Stimulated activated CD8-positive, alpha-beta memory T cell treated with anti-CD3 and anti-CD28 coated beads, Interleukin-4, amount 100 ng/mL, for 24 hours (primary cell): ENCODE results near the gene TDRD9.
A peak's percentile ranks its signal among the peaks of the same experiment; 100 is the strongest.

Source experiments
- DNase-seq: peaks from one replicate; pipeline ENCODE4 v3.0.0-alpha.2; 2020; ENCODE audit warnings: low read depth

The TDRD9 gene

GRCh38 chr14:104066719-104067295, 138.6 kb downstream of the TDRD9 start:
- no peak for DNase-seq

GRCh38 chr14:104069541-104069940, 141.3 kb downstream of the TDRD9 start:
- no peak for DNase-seq

- no peak for DNase-seq
Measured at GRCh38 chr14:104072586-104072985, 144.3 kb downstream of the TDRD9 start.

DNA sequence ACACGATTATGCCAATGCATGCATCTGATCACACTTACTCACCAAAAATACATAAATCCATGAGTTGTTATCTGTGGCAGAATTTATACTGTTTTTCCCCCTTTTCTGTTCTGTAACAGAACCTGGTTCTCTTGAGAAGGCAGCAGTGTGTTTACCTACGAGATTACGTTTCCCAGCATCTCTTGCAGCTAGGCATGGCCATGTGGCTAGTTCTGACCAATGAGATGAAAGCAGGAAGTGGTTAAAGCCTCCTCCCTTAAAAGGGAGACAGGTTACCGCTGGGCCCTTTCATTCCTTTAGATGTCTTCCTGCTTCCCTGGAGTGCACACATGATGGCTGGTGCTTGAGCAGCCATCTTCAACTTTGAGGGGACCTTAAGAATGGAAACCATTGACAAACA, 145.5 kb downstream of the TDRD9 start:
- DNase-seq: no peak

DNA sequence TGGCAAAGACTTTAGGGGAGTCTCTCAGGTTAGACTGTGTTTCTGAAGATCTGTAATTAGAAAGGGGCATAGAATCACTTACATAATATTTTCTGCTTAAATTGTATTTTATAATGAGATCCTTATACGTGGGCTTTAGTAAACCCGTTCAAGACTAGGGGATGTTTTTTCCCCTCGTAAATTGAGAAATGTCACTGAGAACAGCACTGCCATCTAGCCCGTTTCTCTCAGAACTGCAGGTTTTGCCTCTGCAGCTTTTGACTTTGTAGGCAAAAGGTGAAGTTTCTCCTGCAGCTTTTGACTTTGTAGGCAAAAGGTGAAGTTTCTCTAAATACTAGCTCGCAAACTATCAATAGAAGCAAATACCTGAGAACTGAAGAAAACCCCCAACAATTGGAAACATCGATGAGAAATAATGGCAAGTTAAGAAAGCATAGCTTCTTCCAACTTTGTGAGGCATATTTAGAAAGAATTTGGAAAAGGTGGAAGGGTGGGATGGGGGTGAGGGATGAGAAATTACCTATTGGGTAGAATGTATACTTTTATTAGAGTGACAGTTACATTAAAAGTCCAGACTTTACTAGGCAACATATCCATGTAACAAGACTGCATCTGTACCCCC, 147.4 kb downstream of the TDRD9 start:
- no peak for DNase-seq

GRCh38 chr14:104076743-104077142, 148.5 kb downstream of the TDRD9 start:
- no peak for DNase-seq

DNA sequence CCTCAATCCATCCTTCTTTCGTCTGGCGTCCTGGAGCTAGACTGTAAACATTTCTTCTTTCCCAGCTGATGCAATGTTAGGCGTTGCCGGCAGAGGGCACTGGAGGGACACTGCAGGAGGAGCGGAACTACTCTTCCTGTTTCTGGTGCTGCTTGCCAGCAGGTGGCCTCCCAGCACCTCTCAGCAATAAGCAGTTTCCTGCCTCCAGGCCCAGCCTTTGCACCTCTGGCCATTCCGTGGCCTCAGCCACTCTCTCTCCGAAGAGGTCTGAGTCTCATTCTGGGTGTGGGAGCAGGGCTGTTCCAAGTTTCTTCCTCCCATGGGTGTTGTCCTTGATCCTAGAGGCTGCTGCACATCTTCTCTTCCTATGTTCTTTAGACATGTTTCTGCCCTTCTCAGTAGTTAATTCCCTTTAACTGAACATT, 149.8 kb downstream of the TDRD9 start:
- peak; percentile 69 for DNase-seq

DNA sequence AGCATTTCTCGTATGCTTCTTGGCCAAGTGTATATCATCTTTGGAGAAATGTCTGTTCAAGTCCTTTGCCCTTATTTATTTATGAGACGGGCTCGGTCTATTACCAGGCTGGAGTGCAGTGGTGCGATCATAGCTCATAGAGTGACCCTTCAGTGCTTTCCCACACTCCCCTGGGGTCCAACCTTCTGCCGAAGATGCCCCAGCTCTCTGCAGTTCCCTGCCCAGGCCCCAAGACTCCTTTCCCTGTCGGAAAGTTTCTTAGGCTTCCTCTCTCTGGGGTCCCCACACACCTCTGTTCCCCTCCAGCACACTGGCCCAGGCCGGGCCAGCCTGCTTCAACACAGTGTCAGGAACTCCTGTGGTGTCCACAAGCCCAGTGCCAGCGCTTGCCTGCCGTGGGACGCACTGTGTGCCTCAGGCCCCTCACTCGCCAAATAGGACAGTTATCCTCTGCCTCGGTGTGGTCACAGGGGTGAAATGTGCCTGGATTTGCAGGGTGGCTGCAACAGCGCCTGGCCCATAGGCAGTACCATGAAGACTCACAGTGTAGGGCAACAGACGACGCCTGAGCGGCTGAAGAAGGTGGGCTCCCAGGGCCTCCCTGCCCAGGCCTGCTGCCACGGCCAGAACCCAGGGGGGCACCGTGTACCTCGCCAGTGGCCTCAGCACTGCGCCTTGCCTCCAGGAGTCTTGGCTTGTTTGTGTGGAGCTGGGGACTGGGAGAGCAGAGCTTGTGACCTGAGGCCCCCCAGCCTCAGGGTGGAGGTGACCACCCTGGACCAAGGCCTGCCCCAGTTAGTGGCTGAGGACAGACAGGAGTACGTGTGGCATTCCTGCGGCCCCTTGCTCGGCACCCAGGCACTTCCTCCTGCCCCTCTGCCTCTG, 152.4 kb downstream of the TDRD9 start:
- no peak for DNase-seq

- no peak for DNase-seq
Measured at GRCh38 chr14:104081261-104081835, 153.1 kb downstream of the TDRD9 start.

- DNase-seq: no peak
Measured at GRCh38 chr14:104081951-104082464, 153.8 kb downstream of the TDRD9 start.

- DNase-seq: no peak
Measured at GRCh38 chr14:104082807-104083206, 154.6 kb downstream of the TDRD9 start.

DNA sequence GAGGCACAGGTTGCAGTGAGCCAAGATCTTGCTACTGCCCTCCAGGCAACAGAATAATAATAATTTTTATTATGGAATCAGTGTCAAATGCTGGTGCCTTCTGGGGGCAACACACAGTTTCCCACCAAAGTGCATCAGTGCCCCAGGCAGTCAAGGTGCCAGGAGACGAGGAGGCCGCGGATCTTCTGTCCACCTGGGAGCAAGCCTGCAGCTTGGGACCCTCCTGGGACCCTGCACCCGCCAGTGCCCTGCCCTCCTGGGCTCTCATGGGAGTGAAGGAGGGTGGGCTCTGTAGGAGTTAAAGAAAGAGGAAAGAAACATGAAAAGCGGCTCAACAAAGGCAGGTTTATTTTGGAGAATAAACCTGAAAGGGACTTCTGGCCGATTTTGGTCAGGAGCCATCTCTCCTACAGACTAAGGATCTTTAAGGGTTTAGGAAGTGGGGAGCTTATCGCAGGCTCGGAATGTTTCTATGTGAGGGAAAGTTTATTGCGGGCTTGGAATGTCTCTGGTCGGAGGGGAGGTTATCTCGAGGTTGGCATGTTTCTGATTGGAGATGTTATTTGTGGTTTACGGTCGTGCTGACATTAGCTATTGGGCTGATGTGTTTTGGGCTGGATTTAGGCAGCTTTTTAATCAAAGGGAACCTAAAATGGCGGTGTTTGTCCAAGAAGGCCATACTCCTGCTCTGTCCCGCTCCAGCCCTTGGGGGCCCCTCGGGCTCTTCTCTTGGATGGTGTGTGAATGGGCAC, 156.2 kb downstream of the TDRD9 start:
- no peak for DNase-seq

GRCh38 chr14:104085032-104085888, 157.0 kb downstream of the TDRD9 start, which contains the start of gene ASPG:
Gene ASPG, plus strand, starts transcription at chr14:104085700. Its CDS starts 71 bp downstream, at chr14:104085771.
- DNase-seq: no peak

- DNase-seq: no peak
Measured at GRCh38 chr14:104085889-104086201, 157.6 kb downstream of the TDRD9 start.

DNA sequence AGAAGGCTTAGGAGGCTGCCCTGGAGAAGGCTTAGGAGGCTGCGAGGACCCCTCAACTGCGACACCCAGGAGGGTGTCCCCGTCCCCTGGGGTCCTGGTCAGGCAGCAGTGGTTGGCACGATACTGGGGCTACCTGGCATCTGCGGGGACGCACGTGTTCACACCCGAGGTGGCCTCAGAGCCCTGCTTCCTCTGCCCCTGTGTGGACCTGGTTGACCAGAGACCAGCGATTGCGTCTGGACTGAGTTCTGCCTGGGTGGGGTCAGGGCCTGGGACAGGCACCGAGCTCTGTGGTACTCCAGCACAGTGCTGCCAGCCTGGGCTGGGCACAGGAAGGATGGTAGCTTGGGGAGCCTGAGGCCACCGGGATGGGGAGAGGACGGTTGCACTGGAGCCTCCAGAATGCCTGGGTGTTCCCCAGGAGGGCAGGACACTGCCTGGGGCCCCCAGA, 158.0 kb downstream of the TDRD9 start:
- DNase-seq: no peak

- DNase-seq: no peak
Measured at GRCh38 chr14:104086661-104087461, 158.6 kb downstream of the TDRD9 start.

- DNase-seq: no peak
Measured at GRCh38 chr14:104087505-104087904, 159.2 kb downstream of the TDRD9 start.

DNA sequence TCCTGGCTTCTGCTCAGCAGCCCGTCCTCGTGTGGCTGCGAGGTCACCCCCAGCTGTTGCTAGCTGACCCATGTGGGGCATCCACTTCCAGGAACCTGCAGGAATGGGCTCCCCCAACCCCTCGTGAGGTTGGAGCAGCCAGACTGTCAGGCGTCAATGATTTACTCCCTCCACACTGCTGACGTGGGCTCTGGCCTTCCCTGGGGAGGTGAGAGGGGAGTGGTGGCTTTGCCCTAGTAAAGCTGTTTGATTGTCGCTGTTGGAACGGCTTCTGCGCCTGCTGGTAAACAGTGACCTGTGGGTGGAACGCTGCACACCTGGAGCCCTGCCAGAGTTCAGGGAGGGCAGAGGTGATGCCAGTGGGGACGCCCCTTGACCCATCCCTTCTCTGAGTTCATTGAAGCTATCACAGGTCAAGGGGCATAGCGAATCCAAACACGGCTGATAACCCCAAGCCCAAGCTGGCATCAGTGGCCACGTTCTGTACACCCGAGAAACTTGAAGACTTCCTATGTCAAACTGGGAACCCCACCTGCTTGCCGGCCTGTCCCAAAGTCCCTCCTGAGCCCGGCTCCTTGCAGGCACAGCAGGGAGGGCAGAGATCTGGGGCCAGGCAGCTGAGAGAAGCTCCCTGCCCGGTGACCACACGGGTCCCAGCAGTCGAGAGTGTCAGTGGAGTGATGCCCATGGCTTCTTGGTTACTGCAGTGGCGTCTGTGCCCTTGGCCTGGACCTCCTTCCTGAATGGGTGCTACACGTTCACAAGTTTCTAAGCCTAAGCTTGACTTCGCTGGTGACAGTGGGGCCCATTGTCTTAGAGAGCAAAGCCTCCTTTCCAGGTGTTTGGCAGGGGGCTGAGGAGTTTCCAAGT, 160.0 kb downstream of the TDRD9 start:
- DNase-seq: no peak
